GM12872 (cell line): ENCODE measurements around the gene SPATA13.

Experiments
- CTCF ChIP-seq: IDR thresholded peaks from 3 replicates; pipeline ENCODE4 v1.5.1; 2011; ENCODE audit warnings: low read depth, mild to moderate bottlenecking, low read length, moderate library complexity; ENCODE audit not compliant: insufficient read depth

SPATA13 gene

DNA sequence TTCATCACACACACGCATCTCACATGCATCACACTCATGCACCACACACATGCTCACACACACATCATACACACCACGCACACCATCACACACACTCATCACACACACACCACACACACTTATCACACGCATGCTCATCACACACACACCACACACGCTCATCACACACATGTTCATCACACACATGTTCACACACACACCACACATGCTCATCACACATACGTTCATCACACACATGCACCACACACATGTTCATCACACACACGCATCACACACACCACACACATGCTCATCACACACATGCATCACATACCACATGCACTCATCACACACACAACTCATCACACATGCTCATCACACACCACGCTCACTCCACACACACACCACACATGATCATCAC is 195.8 kb downstream of the SPATA13 start:
- no peak for TF ChIP-seq CTCF
